Measurements from ENCODE around the gene ZBTB25. TPM values are rescaled to one million over a fixed set of nuclear protein-coding genes. Genes with fewer than 3 reads are reported as not detected.

ZBTB25 gene
- polyA plus RNA-seq, 1 donor = 8.8 TPM

- DNase-seq (ENCODE audit: low read depth) = no peak
These were observed 27.2 kb downstream of the ZBTB25 start for GRCh38 chr14:64476438-64476837.

- no peak for DNase-seq (ENCODE audit: low read depth)
These were observed 27.9 kb downstream of the ZBTB25 start for GRCh38 chr14:64475585-64476273.

DNA sequence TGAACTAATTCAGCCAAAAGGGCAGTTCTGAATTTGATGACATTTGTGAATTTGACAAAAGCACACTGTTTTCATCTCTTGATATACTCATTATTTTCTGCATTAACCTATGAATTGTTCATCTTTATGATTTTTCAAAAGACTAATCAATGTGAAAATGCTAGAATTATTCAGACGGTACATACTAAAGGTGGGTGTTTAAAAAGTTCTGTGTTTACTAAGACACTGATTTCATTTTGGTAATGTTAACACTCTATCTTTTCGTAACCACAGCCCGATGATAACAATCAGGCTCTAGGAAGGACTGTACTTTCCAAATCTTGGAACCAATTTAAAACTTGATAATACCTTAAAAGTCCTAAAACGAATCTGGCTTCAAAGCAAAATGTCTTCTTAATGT, 28.9 kb downstream of the ZBTB25 start:
- DNase-seq (ENCODE audit: low read depth) = no peak

DNA sequence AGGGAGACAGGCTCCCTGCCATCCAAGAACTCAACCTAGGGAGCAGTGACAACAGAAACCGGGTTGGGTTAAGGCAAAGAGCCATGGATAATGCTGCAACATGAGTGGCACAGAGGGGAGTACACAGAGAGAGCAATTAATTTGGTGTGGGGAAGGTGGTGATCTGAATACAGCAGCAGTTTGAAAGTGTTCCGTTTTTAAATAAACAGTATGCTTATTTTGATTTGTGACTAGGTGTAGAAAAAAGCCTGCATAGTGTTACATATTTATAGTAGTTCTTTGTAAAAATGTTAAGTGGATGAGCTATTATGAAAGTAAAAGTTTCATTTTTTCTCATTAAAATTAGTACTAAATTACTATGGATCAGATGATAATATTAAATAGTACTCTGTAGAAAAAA, 29.6 kb downstream of the ZBTB25 start:
- no peak for DNase-seq (ENCODE audit: low read depth)

DNA sequence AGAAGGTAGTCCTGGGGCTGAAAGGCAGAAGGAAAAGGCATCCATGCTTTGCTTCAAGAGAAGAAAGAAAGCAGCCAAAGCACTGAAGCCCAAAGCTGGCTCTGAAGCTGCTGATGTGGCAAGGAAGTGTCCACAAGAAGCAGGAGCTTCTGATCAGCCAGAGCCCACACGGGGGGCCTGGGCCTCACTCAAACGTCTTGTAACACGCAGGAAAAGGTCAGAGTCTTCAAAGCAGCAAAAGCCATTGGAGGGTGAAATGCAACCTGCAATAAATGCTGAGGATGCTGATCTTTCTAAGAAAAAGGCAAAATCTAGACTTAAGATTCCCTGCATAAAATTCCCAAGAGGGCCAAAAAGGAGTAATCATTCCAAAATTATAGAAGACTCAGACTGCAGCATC, 35.2 kb downstream of the ZBTB25 start:
- DNase-seq (ENCODE audit: low read depth) = no peak

DNA sequence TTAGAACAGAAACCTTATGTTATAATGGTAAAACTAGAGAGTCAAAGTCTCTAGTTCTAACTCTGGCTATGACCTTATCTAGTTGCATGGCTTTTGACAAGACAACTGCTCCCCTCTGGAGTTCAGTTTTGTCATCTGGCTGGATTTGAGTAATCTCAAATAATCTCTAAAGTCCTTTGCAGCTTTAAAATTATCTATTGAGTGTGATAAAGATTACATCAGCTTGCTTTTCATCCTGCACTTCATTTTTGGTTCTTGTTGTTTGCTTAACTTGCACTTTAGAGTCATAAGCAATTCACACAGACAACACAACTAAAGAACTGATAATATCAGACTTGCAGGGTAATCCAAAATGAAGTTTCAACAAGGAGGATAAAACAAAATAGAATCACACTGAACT, 36.1 kb downstream of the ZBTB25 start:
- DNase-seq (ENCODE audit: low read depth) = no peak

DNA sequence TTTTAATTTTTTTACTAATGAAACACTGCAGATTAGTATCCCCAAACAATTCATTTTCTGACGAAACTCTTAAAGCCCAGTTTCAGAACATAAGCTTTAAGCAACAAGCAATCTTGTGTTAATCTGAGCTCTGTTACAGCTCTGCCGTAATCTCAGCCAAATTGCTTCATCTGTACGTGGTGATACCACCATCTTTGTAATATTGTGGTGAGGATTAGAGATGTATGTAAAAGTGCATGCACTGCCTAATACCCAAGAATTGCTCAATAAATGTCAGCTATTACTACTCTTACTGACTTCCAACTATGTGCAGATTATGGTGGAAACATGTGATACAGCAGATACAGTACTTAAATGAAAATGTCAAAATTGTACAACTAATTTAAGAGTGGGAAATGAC, 36.5 kb downstream of the ZBTB25 start:
- DNase-seq (ENCODE audit: low read depth) = no peak

GRCh38 chr14:64465831-64466554, 37.6 kb downstream of the ZBTB25 start:
- DNase-seq (ENCODE audit: low read depth) = no peak

DNA sequence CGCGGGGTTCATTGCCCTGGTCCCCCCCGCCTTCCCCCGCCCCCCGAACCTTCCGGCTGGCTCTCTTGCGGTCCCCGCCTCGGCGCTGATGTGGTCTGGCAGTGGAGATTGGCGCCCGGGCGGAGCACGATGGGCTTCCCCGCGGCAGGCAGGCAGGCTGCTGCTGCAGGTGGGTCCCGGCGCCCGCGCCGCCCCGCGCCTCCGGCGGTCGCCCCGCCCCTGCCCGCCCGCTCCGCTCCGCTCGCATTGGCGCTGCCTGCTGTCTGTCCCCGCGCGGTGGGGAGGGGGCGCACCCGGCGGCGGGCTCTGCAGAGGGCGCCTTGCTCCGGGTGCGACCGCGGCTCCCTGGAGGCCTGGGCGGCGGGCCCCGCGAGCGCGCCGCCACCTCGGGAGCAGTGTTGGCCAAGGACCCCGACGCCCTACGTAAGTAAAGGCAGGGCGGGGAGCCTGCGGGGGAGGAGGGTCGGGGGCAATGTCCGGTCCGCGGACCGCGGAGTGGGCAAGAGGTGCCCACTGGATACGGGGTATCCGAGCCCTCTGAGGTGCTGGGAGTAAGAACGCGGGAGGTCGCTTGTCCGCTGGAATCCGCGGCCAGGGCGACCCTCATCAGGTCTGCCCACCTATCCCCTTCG, 38.3 kb downstream of the ZBTB25 start, which contains the start of gene AKAP5:
Gene AKAP5, plus strand, starts transcription at position 309 of the 632 bp plus-strand sequence. CDS start 2,896 bp downstream, outside the sequence.
- DNase-seq (ENCODE audit: low read depth) = no peak

DNA sequence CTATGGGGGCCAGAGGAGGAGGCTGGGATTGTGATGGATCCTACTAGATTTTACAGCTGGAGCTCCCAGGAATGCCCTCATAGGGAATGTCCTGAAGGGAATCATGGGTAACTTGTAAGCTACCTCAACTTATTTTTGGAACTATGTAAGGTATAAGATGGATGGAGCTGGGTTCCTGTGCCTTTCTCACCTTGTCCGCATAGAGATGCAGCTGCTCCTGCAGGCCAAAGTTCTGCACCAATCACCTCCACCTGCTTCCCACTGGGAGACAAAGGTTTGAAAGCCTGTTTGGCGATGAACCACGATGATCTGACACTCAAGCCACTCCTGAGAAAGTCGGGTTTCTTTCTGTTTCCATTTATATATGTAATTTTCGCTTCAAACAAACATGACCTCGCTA, 39.0 kb downstream of the ZBTB25 start:
- DNase-seq (ENCODE audit: low read depth) = no peak

DNA sequence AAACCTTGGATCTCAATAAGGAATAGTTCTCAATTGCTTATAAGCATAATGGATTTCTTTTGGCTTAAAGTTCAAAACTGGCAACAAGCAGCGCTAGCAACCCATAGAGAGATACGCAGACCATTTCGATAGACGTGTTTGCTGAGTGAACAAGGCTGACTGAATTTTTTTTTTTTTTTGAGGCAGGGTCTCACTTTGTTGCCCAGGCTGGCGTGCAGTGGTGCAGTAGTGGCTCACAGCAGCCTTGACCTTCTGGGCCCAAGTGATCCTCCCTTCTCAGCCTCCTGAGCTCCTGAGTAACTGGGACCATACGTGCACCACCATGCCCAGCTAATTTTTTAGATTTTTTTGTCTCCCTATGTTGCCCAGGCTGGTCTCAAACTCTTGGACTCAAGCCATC, 39.8 kb downstream of the ZBTB25 start:
- DNase-seq (ENCODE audit: low read depth) = no peak

GRCh38 chr14:64463195-64463594, 40.4 kb downstream of the ZBTB25 start:
- no peak for DNase-seq (ENCODE audit: low read depth)

DNA sequence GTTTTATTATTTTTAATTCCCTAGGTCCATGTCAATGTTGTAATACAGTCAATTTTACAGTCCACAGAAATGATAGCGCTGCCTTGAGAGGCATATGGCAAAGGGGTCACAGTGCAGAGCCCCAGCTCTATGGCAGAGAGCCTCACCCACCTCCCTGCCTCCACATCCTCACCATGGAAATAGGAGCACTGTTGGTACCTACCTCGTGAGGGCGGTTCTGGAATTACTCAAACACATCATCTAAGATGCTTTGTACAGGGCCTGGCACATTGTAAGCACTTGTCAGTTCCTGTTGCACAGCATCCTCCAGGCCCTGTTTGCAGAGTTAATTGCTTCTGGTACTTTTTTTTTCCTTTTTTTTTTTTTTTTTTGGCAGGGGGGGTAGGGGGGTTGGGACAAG, 42.4 kb downstream of the ZBTB25 start:
- no peak for DNase-seq (ENCODE audit: low read depth)

DNA sequence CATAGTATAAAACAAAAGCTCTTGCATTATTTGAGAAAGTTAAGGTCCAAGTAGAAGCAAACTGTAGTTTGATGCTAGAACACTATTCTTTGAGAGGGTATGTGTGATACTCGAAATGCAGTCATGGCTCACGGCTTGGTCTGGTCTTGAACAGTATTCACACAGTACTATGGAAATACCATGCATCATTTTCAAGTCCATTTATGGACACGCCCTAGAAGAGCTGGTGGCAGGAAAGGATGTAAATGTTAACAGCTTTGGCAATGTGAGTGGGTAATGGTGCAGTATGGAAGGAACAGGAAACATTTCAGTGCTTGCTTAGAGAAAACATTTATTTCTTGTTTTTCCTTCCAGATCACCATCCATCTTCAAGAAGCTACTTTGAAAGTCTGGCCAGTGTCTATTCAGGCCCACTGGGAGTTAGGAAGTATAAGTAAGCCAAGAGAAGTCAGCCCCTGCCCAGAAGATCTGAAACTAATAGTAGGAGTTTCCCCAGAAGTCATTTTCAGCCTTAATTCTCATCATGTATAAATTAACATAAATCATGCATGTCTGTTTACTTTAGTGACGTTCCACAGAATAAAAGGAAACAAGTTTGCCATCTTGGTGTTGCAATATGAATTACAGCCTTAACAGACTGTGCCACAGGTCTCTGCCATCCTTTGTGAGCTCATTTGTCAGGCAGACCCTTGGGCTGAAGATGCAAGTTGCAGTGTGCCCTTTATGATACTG, 44.1 kb downstream of the ZBTB25 start:
- no peak for DNase-seq (ENCODE audit: low read depth)

DNA sequence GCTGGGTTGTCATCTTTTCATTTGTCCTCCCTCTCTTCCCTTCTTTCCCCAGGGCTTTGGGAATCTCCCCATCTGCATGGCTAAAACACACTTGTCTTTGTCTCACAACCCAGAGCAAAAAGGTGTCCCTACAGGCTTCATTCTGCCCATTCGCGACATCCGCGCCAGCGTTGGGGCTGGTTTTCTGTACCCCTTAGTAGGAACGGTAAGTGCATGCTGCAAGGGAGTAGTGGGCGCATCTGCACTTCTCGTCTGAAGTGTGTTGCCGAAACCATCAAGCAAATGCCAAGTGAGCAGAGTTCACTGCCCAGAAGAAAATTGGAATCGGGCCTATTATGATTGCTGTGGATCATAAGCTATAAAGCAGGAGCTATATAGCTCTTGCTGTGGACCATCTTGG, 49.0 kb downstream of the ZBTB25 start:
- no peak for DNase-seq (ENCODE audit: low read depth)

GRCh38 chr14:64450255-64450654, 53.4 kb downstream of the ZBTB25 start:
- DNase-seq (ENCODE audit: low read depth) = no peak

DNA sequence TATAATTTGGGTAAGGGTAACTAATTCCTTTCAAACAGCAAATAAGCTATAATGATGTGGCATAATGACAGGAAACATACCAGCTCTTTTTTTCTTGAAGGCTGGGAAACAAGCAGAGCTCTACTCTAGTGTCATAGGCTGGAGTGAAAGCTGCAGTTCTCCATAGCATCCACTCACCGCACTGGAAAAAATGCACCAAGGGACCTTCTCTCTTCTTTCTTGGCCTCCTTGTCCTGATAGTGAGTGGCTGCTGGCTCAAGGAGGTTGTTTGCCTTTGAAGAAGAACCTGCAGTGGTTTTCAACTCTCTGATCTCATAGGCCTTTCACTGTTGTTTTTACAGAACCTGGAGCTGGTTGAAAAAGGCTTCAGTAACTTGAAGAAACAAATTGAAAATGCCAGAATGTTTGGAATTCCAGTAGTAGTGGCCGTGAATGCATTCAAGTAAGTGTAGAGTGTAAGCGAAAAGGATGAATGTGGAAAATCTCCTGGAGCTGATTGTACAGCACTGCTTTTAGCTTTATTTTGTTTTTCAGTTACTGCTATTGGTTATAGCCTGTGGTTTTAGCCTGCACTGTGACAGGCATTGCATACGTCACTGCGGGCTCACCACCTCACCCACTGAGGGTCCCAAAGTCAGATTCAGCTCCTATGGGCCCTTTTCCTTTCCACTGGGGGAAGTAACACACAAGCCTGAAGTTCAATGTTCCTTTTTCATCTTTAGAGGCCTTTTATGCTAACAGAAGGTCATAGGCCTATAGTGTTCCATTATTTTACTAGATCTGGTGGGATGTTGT, 55.6 kb downstream of the ZBTB25 start:
- DNase-seq (ENCODE audit: low read depth) = no peak

DNA sequence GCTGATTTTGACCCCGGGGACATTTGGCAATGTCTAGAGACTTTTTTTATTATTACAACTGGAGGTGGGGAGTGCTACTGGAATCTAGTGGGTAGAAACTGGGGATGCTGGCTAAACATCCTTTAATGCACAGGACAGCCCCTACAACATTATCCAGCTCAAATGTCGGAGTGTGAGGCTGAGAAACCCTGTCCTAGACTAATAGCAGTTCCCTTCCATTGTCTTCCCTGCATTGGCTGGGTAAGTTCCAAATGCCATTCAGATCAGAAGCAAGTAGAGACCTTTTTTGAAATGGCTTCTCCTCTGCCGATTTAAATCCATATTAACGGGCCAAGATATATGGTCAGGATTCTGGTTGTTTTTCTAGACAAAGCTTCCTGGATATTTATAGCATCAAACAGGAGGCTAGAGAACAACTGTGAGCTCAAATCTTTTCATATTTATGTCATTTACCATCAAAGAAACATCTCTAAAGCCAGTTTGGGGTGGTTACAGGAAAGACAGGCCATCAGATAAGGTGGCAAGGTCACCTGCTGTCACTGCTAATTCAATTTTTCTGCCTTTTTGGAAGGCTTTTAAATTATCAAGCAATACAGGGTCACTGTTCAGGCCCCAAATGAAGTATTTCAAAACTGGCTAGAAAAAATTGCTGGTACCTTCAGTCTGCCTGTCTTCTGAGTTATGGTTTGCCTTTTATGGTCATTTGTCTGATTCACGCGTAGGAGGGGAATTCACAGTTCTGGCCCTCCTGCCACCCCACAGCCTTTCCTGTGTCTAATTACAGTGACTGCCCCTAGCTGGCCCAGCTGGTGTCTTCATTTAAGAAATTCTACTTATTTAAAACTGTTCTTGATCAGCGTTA, 58.4 kb downstream of the ZBTB25 start:
- no peak for DNase-seq (ENCODE audit: low read depth)

DNA sequence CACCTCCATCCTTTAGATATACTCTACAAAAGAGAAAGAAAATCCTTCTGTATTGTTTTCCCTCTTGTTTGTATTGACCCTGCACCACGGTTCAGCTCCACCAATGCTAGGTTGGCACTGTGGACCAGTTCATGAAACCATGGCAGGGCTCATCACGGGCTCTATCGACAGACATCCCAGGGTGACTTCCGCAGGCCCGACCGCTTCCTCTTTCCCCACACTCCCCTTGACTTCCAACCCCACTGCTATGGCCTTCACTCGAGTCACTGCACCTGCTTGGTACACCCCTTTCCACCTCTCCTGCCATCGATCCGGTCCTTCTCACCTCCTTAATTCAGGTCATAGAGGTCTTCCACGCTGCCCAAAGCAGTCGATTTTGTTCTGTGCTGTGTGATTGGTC, 59.5 kb downstream of the ZBTB25 start:
- DNase-seq (ENCODE audit: low read depth) = no peak

DNA sequence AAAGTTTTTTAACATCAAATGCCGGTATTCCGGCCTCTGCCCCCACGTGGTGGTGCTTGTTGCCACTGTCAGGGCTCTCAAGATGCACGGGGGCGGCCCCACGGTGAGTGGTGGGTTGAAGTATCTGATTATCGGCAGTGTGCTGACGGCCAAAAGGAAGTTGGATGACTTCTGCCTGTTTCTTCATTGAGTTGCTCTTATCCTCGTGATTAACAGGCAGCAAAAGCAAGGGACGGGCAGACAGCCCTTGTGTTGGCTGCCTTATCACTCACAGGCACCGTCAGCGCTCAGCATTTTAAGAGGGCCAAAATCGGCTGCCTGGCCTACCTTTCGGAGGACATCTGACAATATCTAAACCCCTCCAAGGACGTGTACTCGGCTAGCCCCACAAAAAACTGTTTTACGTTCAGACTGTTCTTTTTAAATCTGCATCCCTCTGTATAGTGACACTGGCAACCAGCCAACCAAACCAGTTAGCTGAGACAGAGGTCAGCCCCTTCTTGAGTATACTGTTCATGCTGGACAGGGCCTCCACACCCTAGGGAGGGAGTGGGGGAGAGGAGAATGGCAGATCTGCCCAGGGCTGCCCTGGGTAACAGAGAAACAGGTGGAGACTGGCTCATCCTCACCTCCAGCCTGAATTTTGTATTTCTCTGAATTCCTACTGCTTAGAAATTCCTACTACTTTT, 61.2 kb downstream of the ZBTB25 start:
- no peak for DNase-seq (ENCODE audit: low read depth)
